GM12878 (cell line): ENCODE measurements around the gene DHRS1. TPM values are rescaled to one million over a fixed set of nuclear protein-coding genes. Genes with fewer than 3 reads are reported as not detected.

Source experiments
- ATAC-seq: fragments of 200-7000 bp; cut with Tn5 transposase; 3 replicates; pipeline ENCODE4 v1.9.1; 2020; ENCODE audit warnings: mild to moderate bottlenecking, moderate library complexity
- BruUV-seq: library from RNA; stranded (reverse); fragments of 400-500 nt; replicated peaks from 2 replicates; lab custom pipeline; 2021; lab: Mats Ljungman, UMichigan
- CTCF ChIA-PET: fragments of 300-600 bp; sonication (Branson Sonifier 250); formaldehyde crosslinking; extraction: SDS; loops from one replicate; lab custom pipeline; 2021; ENCODE audit warnings: inconsistent platforms; lab: Yijun Ruan, JAX
- POLR2A ChIA-PET: fragments of 350-600 bp; formaldehyde crosslinking; extraction: SDS; loops from one replicate; lab custom pipeline; 2021; ENCODE audit warnings: inconsistent platforms; lab: Charles Lee
- RAD21 ChIA-PET: fragments of 300-600 bp; sonication (Branson Sonifier 250); formaldehyde crosslinking; loops from one replicate; lab custom pipeline; 2023; ENCODE audit warnings: antibody characterized with exemption; ENCODE audit not compliant: unreplicated experiment; lab: Charles Lee
- SMC1A ChIA-PET: fragments of 300-600 bp; sonication (Branson Sonifier 250); formaldehyde crosslinking; loops from one replicate; lab custom pipeline; 2023; ENCODE audit not compliant: unreplicated experiment, uncharacterized antibody; lab: Charles Lee
- DNase-seq: peaks from one replicate; pipeline ENCODE4 v3.0.0-alpha.2; 2011; ENCODE audit warnings: low read depth, low spot score
- FAIRE-seq: peaks from 3 replicates; lab custom pipeline; 2011; peaks lifted over from hg19 to GRCh38; lab: Jason Lieb, UNC
- H2AFZ ChIP-seq: 2 replicates; pipeline ENCODE4 v1.6.0; 2011; ENCODE audit warnings: low read depth, low read length, control low read depth; ENCODE audit not compliant: control insufficient read depth
- H3K27ac ChIP-seq: 2 replicates; pipeline ENCODE4 v1.5.1; 2011; ENCODE audit warnings: control low read depth; ENCODE audit not compliant: control insufficient read depth, insufficient read depth
- H3K27me3 ChIP-seq, 2 experiments: replicated peaks in 1 of 2; 2 replicates each; pipeline versions ENCODE4 v1.6.0 to v1.6.1; 2011; ENCODE audit warnings: low read length in 1 of 2; ENCODE audit not compliant: control insufficient read depth in 2 of 2, insufficient read depth in 2 of 2
- H3K36me3 ChIP-seq, 2 experiments: 2 replicates each; pipeline ENCODE4 v1.5.1; 2011; ENCODE audit warnings: low read length in 1 of 2; ENCODE audit not compliant: control insufficient read depth in 2 of 2, insufficient read depth in 2 of 2
- H3K4me1 ChIP-seq: 2 replicates; pipeline ENCODE4 v1.6.1; 2011; ENCODE audit warnings: mild to moderate bottlenecking, low read length, moderate library complexity, mixed read lengths; ENCODE audit not compliant: control insufficient read depth, insufficient read depth
- H3K4me2 ChIP-seq: 2 replicates; pipeline ENCODE4 v1.6.0; 2011; ENCODE audit warnings: control low read depth; ENCODE audit not compliant: control insufficient read depth, insufficient read depth
- H3K4me3 ChIP-seq: fragments of 200-600 bp; sonication (generic); 2 replicates; pipeline ENCODE4 v1.5.1; 2016
- H3K79me2 ChIP-seq: 2 replicates; pipeline ENCODE4 v1.6.0; 2011; ENCODE audit warnings: low read length; ENCODE audit not compliant: control insufficient read depth, insufficient read depth
- H3K9ac ChIP-seq: 2 replicates; pipeline ENCODE4 v1.8.0; 2011; ENCODE audit warnings: low read length, control low read depth, mixed read lengths; ENCODE audit not compliant: control insufficient read depth, insufficient read depth
- H3K9me3 ChIP-seq: replicated peaks from 3 replicates; pipeline ENCODE4 v1.5.1; 2011; ENCODE audit warnings: mild to moderate bottlenecking, low read length; ENCODE audit not compliant: control insufficient read depth, insufficient read depth
- H4K20me1 ChIP-seq: 2 replicates; pipeline ENCODE4 v1.6.0; 2011; ENCODE audit not compliant: control insufficient read depth, insufficient read depth
- E2F8 ChIP-seq: fragments of 450-650 bp; IDR thresholded peaks from 2 replicates; pipeline ENCODE4 v1.6.1; 2018; ENCODE audit warnings: mild to moderate bottlenecking, low read depth, moderate library complexity; ENCODE audit not compliant: partially characterized antibody
- EGR1 ChIP-seq, 2 experiments: IDR thresholded peaks; 1 replicate in 1 of 2; 2 replicates in 1 of 2; pipeline ENCODE4 v1.6.1; 2011 to 2012; ENCODE audit warnings: low read depth in 2 of 2, low read length in 2 of 2, borderline replicate concordance in 1 of 2, mild to moderate bottlenecking in 1 of 2, moderate library complexity in 1 of 2
- ESRRA ChIP-seq: IDR thresholded peaks from 2 replicates; pipeline ENCODE4 v1.6.1; 2012; ENCODE audit warnings: mild to moderate bottlenecking, low read length, improper control_type of control experiment
- PML ChIP-seq: IDR thresholded peaks from 2 replicates; pipeline ENCODE4 v1.6.1; 2012; ENCODE audit warnings: low read length, inconsistent platforms
- SIX5 ChIP-seq: IDR thresholded peaks from 2 replicates; pipeline ENCODE4 v1.6.1; 2011; ENCODE audit warnings: mild to moderate bottlenecking, low read depth, low read length, moderate library complexity; ENCODE audit not compliant: severe bottlenecking
- SMAD1 ChIP-seq: fragments of 450-650 bp; IDR thresholded peaks from 2 replicates; pipeline ENCODE4 v1.6.1; 2018; ENCODE audit warnings: mild to moderate bottlenecking, low read depth; ENCODE audit not compliant: partially characterized antibody
- SMC3 ChIP-seq: IDR thresholded peaks from 2 replicates; pipeline ENCODE4 v1.6.1; 2011; ENCODE audit warnings: low read length, improper control_type of control experiment, borderline replicate concordance
- SPI1 ChIP-seq: IDR thresholded peaks from 2 replicates; pipeline ENCODE4 v1.6.1; 2011; ENCODE audit warnings: low read depth, mild to moderate bottlenecking, low read length, moderate library complexity, borderline replicate concordance; ENCODE audit not compliant: insufficient read depth
- SUPT20H ChIP-seq: IDR thresholded peaks from 2 replicates; pipeline ENCODE4 v1.6.1; 2011; ENCODE audit warnings: low read depth, mild to moderate bottlenecking, low read length, moderate library complexity, borderline replicate concordance; ENCODE audit not compliant: control insufficient read depth
- TCF12 ChIP-seq: IDR thresholded peaks from 2 replicates; pipeline ENCODE4 v1.6.1; 2011; ENCODE audit warnings: low read depth, mild to moderate bottlenecking, low read length
- ZNF207 ChIP-seq: fragments of 450-650 bp; IDR thresholded peaks from 2 replicates; pipeline ENCODE4 v1.6.1; 2014; ENCODE audit warnings: antibody characterized with exemption, mild to moderate bottlenecking, borderline replicate concordance
- WGBS: methylation state at CpG from one replicate; pipeline ENCODE4 v1.1.6; 2016; ENCODE audit warnings: low lambda C conversion rate; ENCODE audit not compliant: insufficient replicate concordance, insufficient coverage; ENCODE audit errors: missing lambda C conversion rate; 5-methylcytosine and 5-hydroxymethylcytosine counted together
- in situ Hi-C: fragments of 300-500 bp; cut with MboI; formaldehyde crosslinking; loops from 9 replicates; pipeline ENCODE4 v1.14.3; 2018; ENCODE audit warnings: mixed read lengths
- intact Hi-C: fragments of 100-400 bp; cut with micrococcal nuclease; formaldehyde crosslinking; loops from one replicate; pipeline ENCODE4 v1.14.2; 2022; ENCODE audit not compliant: unreplicated experiment
- polyA plus RNA-seq, 11 experiments: library from polyadenylated mRNA; depleted of rRNA in 4 of 11; unstranded in 6 of 11; stranded (reverse) in 5 of 11; fragments of >200 nt; fragmentation: Nextera tagmentation in 4 of 11; fragmentation: Illumina TruSeq in 1 of 11; extraction: Ambion mirVana in 4 of 11; extraction: Trizol in 1 of 11; gene quantifications; 1 replicate in 1 of 11; 2 replicates in 10 of 11; pipeline versions ENCODE4 v1.2.1 to v1.2.3, GENCODE V29; 2011 to 2016; ENCODE audit warnings: inconsistent platforms in 2 of 11, missing spikeins in 2 of 11, low read depth in 1 of 11
- total RNA-seq, 4 experiments: library from RNA; depleted of rRNA in 3 of 4; stranded (reverse); fragments of >200 nt in 3 of 4; fragmentation: Illumina TruSeq in 1 of 4; extraction: Trizol in 1 of 4; gene quantifications; 2 replicates each; pipeline versions ENCODE4 v1.2.1 to v1.2.3, GENCODE V29; 2013 to 2021

DHRS1 gene
- total and polyA plus RNA-seq, 10 of the 15 experiments (the other 5 are each of a cell fraction or from before 2014, with no cell fraction given), result 12.1 to 45.0 (median 25.7) TPM

GRCh38 chr14:24268225-24268624 lies 31.4 kb downstream of the DHRS1 start:
- CTCF ChIA-PET, result interaction anchor here (1.1 to 17.1 kb wide), 2 partner anchors 23 to 29 kb away, joined by 3 to 266 read pairs; partner anchors contain the start of gene TINF2
- ATAC-seq (no peak), FAIRE-seq (no peak), DNase-seq (no peak)
- Histone ChIP-seq H3K9me3 (no peaks in the 10 kb centered on the region), H4K20me1 (no peaks in the 10 kb centered on the region), H3K79me2 (peaks cover 12% of the 10 kb centered on the region), H3K4me3 (no peak overlapping the region), H3K4me1 (peaks cover 10% of the 10 kb centered on the region), H3K36me3 (peaks cover 3 to 18% of the 10 kb centered on the region in 2 experiments; a peak in 3 of 4 replicates), H3K27ac (no peak overlapping the region), H3K9ac (no peak overlapping the region), H3K4me2 (no peak overlapping the region), H3K27me3 (no peaks in the 10 kb centered on the region), H2AFZ (no peak overlapping the region)
- in situ Hi-C loops (no loop called here), intact Hi-C loops (no loop called here)
- TF ChIP-seq SMAD1 (no peak), PML (no peak), TCF12 (no peak), EGR1 (IDR thresholded peaks at IDR 0.05; ENCODE audit: borderline replicate concordance in 1 of 2, low read depth in 2 of 2, low read length in 2 of 2) (no peak), E2F8 (no peak), ZNF207 (no peak), SPI1 (no peak), SIX5 (no peak), SMC3 (no peak), SUPT20H (no peak), ESRRA (no peak)
- no TSS peak for BruUV-seq
- 89% methylated on average over 9 of the region's 9 CpGs for WGBS
- SMC1A ChIA-PET, result interaction anchor here (0.9 to 1.1 kb wide), 2 partner anchors 17 to 22 kb away, joined by 3 read pairs; no protein-coding TSS in a partner anchor
- RAD21 ChIA-PET, result interaction anchor here (0.5 kb wide), 1 partner anchor 25 kb away, joined by 3 read pairs; no protein-coding TSS in a partner anchor
- POLR2A ChIA-PET, result interaction anchor here (0.6 to 10.9 kb wide), 2 partner anchors 23 to 98 kb away, joined by 3 to 171 read pairs; partner anchors contain the start of gene TINF2
